ENCODE data around the gene RNGTT. TPM values are rescaled to one million over a fixed set of nuclear protein-coding genes. Genes with fewer than 3 reads are reported as not detected.
A peak's percentile ranks its signal among the peaks of the same experiment; 100 is the strongest.

Gene RNGTT
- total and polyA plus RNA-seq, 10 of the 15 experiments (the other 5 are each of a cell fraction or from before 2014, with no cell fraction given) = 7.7 to 30.4 (median 22.2) TPM

DNA sequence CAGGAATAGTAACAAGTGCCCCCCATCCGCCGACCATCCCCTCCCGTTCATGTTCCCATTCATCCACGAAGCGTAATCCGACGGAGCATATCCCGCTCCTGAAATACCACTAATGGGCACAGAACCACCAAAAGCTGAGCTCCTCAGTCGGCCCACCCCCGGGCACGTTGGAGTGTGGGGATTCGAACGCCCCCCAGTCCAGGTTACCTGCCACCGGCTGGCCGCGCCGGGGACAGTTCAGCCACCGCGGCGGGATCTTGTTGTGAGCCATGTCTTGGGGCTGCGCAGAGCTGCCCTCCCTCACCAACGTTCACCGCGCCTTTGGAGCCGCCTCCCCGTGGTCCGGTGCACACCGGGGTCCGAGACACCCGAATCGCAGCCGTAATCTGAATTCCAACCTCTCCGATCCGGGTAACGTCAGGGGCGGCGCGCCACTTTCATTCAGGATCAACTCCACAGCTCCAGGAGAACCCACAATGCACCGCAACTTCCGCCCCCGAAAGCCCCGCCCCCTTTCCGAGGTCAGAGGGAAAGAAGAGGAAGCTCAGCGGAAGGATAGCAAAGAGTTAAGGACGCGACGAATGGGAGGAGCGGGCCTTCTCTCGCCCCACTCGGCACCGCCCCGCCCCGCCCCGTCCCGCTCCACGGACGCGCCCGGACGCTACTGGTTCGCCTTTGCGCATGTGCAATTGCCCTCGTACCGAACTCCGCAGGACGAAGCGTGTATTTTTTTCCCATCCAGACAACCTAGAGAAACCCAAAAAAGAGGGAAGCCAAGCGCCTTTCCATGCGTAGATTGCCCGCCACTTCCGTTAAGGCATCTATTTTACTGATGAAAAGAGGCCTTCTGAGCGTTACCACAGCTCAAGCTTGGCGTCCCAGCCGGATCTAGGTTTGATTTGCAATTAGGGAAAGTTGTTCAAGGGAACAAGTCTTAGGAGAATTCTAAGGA, at the start of gene RNGTT (continued):
- TF ChIP-seq SUZ12 (IDR thresholded peaks at IDR 0.05; ENCODE audit: unreplicated experiment) (no peak), ZNF207 (IDR thresholded peaks at IDR 0.05; ENCODE audit: borderline replicate concordance) (no peak), TCF12 (IDR thresholded peaks at IDR 0.05; ENCODE audit: low read depth, low read length) (no peak), NR2C2 (IDR thresholded peaks at IDR 0.05; ENCODE audit: borderline replicate concordance, control insufficient read depth, insufficient read length, low read depth) (no peak), NFYB (IDR thresholded peaks at IDR 0.05; ENCODE audit: insufficient read depth, low read depth, low read length) (peak; percentile 55; the same call in 1 of the 2 replicates), RCOR1 (conservative IDR thresholded peaks at IDR 0.05; ENCODE audit: low read depth, low read length) (no peak), FOS (IDR thresholded peaks at IDR 0.05; ENCODE audit: borderline replicate concordance, extremely low read depth, insufficient read length) (no peak), NBN (IDR thresholded peaks at IDR 0.05) (peak; percentile 63; the same call in 1 of the 2 replicates), GATAD2B (conservative IDR thresholded peaks at IDR 0.05; ENCODE audit: low read depth) (0 out of 2 replicates have a peak, but pooled peaks have one; percentile 41), IKZF1 (conservative IDR thresholded peaks at IDR 0.05) (peak; percentile 91), BACH1 (IDR thresholded peaks at IDR 0.05; ENCODE audit: borderline replicate concordance) (no peak), PAX5 (IDR thresholded peaks at IDR 0.05; ENCODE audit: borderline replicate concordance, low read depth, low read length) (0 out of 2 replicates have a peak, but pooled peaks have one; percentile 31)
- TF ChIP-seq, protein P1, sequence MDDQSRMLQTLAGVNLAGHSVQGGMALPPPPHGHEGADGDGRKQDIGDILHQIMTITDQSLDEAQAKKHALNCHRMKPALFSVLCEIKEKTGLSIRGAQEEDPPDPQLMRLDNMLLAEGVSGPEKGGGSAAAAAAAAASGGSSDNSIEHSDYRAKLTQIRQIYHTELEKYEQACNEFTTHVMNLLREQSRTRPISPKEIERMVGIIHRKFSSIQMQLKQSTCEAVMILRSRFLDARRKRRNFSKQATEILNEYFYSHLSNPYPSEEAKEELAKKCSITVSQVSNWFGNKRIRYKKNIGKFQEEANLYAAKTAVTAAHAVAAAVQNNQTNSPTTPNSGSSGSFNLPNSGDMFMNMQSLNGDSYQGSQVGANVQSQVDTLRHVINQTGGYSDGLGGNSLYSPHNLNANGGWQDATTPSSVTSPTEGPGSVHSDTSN (IDR thresholded peaks at IDR 0.05; ENCODE audit: insufficient replicate concordance, low read depth, low read length) = no peak
- TF ChIP-seq, protein P2, sequence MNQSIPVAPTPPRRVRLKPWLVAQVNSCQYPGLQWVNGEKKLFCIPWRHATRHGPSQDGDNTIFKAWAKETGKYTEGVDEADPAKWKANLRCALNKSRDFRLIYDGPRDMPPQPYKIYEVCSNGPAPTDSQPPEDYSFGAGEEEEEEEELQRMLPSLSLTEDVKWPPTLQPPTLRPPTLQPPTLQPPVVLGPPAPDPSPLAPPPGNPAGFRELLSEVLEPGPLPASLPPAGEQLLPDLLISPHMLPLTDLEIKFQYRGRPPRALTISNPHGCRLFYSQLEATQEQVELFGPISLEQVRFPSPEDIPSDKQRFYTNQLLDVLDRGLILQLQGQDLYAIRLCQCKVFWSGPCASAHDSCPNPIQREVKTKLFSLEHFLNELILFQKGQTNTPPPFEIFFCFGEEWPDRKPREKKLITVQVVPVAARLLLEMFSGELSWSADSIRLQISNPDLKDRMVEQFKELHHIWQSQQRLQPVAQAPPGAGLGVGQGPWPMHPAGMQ (IDR thresholded peaks at IDR 0.05; ENCODE audit: borderline replicate concordance) = no peak
- TF ChIP-seq, protein P3, sequence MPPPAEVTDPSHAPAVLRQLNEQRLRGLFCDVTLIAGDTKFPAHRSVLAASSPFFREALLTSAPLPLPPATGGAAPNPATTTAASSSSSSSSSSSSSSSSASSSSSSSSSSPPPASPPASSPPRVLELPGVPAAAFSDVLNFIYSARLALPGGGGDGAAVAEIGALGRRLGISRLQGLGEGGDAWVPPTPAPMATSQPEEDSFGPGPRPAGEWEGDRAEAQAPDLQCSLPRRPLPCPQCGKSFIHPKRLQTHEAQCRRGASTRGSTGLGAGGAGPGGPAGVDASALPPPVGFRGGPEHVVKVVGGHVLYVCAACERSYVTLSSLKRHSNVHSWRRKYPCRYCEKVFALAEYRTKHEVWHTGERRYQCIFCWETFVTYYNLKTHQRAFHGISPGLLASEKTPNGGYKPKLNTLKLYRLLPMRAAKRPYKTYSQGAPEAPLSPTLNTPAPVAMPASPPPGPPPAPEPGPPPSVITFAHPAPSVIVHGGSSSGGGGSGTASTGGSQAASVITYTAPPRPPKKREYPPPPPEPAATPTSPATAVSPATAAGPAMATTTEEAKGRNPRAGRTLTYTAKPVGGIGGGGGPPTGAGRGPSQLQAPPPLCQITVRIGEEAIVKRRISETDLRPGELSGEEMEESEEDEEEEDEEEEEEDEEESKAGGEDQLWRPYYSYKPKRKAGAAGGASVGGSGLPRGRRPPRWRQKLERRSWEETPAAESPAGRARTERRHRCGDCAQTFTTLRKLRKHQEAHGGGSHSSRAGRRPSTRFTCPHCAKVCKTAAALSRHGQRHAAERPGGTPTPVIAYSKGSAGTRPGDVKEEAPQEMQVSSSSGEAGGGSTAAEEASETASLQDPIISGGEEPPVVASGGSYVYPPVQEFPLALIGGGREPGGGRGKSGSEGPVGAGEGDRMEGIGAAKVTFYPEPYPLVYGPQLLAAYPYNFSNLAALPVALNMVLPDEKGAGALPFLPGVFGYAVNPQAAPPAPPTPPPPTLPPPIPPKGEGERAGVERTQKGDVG (CRISPR knock-in tag; IDR thresholded peaks at IDR 0.05) = no peak
- TF ChIP-seq, protein P4, sequence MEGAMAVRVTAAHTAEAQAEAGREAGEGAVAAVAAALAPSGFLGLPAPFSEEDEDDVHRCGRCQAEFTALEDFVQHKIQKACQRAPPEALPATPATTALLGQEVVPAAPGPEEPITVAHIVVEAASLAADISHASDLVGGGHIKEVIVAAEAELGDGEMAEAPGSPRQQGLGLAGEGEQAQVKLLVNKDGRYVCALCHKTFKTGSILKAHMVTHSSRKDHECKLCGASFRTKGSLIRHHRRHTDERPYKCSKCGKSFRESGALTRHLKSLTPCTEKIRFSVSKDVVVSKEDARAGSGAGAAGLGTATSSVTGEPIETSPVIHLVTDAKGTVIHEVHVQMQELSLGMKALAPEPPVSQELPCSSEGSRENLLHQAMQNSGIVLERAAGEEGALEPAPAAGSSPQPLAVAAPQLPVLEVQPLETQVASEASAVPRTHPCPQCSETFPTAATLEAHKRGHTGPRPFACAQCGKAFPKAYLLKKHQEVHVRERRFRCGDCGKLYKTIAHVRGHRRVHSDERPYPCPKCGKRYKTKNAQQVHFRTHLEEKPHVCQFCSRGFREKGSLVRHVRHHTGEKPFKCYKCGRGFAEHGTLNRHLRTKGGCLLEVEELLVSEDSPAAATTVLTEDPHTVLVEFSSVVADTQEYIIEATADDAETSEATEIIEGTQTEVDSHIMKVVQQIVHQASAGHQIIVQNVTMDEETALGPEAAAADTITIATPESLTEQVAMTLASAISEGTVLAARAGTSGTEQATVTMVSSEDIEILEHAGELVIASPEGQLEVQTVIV (IDR thresholded peaks at IDR 0.05; ENCODE audit: borderline replicate concordance, partially characterized antibody) = peak; percentile 54
